ENCODE measurements around the gene ALDH1A3.
A peak's percentile ranks its signal among the peaks of the same experiment; 100 is the strongest.

ALDH1A3 gene

GRCh38 chr15:100902436-100903167 is 23.0 kb downstream of the ALDH1A3 start:
- peak; percentile 27 for DNase-seq

DNA sequence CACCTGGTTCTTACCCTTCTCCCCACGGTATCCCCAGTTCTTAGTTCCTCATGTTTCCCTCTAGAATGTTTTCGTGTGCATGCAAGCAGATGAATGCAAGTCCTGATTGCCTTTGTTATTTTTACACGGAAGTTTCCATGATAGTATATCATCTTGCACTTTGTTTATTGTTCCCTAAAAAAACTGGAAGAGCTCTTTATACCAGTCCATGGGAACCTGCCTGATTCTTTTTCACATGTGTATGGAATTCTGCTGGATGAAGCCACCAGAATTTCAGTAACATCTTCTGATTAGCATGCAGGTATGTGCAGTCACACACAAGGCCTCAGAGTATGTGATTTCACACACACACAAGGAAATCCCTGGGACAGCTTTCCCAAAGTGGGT is 23.5 kb downstream of the ALDH1A3 start:
- no peak for DNase-seq

DNA sequence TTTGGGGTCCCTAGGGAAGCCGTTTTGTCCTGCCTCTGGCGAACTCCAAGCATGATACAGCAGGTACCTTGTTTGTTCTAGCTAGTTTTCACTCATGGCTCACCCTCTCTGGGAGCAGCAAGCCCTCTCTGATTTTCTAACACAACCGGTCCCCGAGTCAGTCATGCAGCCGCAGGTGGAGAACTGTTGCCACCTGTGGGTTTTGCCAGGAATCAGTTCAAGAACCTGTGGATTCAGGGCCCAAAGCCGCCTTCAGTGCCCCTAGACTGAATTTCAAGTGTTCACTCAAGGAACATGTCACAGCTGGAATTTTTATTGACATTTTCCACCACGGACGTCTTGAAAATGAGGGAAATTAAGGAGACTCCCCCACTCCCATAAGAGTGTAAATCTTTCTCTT is 26.2 kb downstream of the ALDH1A3 start:
- no peak for DNase-seq

GRCh38 chr15:100908466-100908865 is 28.8 kb downstream of the ALDH1A3 start:
- DNase-seq = no peak

DNA sequence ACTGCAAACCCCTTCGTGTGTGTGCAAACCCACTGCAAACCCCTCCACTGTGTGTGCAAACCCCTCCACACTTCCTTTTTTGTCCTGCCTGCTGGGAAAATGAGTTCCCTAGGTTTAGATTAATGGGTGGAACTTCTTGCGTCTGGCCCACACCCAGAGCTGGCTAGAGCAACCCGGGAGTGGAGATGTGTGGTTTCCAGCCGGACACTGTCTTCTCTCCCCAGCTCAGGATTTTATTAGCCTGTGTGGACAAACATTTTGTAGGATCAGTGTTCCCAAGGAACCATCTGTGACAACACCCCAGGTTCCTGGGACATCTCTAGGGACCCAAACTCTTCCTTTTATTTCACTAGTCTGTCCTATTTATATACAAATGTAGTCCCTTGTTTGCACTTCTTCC is 29.9 kb downstream of the ALDH1A3 start:
- DNase-seq = no peak

DNA sequence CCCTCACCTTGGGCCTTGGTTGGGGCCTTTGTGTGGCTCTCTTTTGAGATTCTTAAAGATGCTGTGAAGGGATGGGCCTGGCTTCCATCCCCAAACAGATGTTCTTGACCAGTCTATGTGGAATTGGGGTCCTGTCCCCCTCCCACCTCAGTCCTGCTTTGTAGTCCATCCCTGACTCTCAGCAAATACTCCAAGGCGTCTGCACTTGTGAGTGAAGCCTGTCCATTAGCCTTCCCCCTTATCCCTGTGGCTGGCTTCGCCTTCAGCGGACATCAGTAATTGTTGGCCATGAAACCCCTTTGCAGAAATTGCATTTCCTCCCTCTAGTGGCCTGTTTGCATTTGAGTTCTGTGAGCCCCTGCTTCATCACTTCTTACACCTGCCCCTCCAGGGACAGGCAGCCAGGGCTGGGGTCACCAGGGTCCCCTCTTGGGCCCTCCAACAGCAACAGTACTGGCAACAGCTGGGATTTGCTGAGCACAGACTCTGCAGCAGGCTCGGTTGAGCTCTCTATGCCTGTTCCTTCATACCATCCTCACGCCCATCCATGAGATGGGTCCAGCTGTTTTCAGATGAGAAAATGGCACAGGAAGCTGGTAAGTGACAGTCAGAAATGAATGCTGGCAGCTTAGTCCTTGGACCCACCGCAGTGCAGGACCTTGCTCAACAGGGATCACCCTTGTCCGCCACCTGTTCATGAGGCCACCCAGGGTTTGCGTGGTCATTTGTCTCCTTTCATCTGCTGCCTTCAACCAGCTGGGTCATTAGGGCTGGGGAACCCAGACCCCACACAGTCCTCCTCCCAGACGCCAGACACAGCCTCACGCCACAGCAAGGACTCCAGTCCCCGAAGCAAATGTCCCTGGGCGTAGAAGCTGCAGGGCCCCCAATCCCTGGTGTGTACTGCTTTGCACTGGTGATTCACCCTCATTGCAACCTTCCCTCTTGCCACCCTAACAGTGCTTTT is 30.6 kb downstream of the ALDH1A3 start:
- DNase-seq = no peak

DNA sequence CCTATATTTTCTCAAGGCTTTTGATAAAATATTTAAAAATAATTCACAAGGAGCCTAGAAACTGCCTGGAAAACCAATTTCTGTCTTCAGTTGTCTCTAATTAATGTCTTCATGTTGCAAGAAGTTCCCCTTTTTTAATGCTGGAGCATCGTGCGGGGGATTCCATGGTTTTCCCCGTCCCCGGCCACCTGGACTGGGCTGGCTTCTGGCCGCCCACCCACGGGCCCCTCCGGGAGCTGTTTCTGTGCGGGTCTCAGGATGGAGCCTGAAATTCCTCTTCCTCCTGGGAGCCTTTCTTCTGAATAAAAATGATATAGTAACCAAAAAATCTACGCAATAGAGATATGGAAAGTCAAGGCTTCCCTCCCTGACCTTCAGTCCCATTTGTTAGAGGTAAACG is 31.5 kb downstream of the ALDH1A3 start:
- DNase-seq = no peak

DNA sequence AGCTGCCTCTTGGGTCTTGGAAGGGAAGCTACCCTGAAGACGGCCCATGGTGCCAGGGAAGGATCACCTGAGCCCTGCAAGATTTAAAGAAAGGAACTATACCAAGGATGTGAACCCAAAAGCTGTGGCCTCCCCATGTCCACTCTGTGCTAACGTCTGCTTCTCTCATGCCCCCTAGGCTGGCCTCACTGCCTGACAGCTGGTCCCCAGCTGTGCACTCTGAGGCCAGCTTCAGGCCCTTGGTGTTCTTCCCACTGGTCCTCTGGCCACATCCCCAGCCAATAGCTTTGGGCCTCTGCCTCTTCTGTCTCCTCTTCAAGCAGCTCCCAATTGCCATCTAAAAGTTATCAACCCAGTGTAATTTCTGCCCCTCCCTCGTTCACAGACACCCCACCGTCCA is 34.3 kb downstream of the ALDH1A3 start:
- DNase-seq = no peak

DNA sequence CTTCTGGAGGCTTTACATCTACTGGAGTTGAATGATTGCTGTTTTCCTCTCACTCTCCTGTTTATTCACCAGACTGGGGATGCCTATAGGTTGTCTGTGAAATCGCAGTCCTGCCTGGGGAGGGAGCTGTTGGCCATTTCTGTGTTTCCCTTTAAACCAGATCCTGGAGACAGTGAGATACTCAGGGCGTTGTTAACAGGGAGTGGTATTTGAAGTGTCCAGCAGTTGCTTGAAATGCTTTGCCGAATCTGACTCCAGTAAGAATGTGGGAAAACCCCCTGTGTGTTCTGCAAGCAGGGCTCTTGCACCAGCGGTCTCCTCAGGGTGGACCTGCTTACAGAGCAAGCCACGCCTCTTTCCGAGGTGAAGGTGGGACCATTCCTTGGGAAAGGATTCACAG is 35.2 kb downstream of the ALDH1A3 start:
- no peak for DNase-seq

DNA sequence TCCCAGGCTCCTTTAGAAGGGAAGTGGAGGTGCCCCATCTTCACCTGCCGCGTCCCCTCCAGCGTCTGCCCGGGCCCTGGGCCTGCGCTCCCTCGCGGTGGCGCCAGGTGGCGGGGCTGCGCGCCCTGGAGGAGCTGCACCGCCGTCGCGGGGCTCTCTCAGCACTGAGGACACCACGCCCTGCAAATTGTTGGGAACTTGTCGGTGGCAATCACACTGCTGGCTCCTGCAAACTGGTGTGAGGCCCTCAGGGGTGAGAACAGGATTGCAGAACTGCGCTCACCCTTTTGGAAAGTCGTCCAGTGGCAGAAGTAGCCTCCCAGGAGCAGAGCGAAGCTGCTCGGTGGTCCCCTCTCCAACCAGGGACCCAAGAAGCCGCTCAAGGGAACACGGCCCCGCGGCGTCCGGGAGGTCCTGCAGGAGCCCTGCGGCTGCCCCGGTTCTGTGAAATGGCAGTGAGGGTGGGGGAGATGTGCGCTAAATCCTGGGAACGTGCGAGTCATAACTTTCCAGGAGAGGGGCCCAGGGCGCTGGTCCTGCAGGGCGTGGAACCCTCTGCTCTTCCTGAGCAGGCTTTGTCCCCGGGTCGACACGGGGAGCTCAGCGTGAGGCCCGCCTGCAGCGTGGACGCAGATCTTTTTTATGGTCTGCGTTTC is 38.5 kb downstream of the ALDH1A3 start:
- DNase-seq = no peak

GRCh38 chr15:100918690-100919480 is 39.3 kb downstream of the ALDH1A3 start, which contains the start of gene LRRK1:
Gene LRRK1, plus strand, starts transcription at chr15:100919357. Its CDS starts 5,276 bp downstream, at chr15:100924633.
- DNase-seq = no peak

- DNase-seq = no peak
These were observed 40.1 kb downstream of the ALDH1A3 start for GRCh38 chr15:100919481-100920405.

- no peak for DNase-seq
These were observed 41.0 kb downstream of the ALDH1A3 start for GRCh38 chr15:100920516-100921135.

- DNase-seq = no peak
These were observed 42.8 kb downstream of the ALDH1A3 start for GRCh38 chr15:100922192-100923040.

DNA sequence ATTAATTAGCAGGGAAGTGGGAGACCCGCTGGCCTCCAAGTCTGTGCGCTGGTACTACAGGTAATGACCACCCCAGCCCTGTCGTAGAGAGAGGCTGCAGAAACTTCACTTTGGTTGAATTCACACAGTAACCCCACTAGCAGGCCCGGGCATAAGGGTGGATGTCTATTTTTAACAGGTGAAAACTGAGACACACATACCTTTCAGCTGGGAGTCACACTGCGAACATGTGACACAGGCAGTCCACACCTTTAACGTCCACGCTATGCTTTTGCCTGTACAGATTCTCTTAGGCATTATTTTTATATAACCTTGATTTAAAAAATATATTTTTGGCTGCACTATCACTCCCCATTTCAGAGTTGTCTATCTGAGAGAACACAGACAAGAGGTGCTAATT is 43.4 kb downstream of the ALDH1A3 start:
- DNase-seq = no peak

- no peak for DNase-seq
These were observed 44.3 kb downstream of the ALDH1A3 start for GRCh38 chr15:100923902-100924301.

- no peak for DNase-seq
These were observed 44.8 kb downstream of the ALDH1A3 start for GRCh38 chr15:100924436-100924835.

GRCh38 chr15:100925480-100925879 is 45.8 kb downstream of the ALDH1A3 start:
- DNase-seq = no peak

GRCh38 chr15:100926258-100926657 is 46.6 kb downstream of the ALDH1A3 start:
- DNase-seq = no peak

Data from DMS153 (cell line).